ENCODE results near the gene ASCC3. TPM values are rescaled to one million over a fixed set of nuclear protein-coding genes. Genes with fewer than 3 reads are reported as not detected.

Gene ASCC3
- total RNA-seq, result 43.7 and 44.3 TPM in 2 replicates

DNA sequence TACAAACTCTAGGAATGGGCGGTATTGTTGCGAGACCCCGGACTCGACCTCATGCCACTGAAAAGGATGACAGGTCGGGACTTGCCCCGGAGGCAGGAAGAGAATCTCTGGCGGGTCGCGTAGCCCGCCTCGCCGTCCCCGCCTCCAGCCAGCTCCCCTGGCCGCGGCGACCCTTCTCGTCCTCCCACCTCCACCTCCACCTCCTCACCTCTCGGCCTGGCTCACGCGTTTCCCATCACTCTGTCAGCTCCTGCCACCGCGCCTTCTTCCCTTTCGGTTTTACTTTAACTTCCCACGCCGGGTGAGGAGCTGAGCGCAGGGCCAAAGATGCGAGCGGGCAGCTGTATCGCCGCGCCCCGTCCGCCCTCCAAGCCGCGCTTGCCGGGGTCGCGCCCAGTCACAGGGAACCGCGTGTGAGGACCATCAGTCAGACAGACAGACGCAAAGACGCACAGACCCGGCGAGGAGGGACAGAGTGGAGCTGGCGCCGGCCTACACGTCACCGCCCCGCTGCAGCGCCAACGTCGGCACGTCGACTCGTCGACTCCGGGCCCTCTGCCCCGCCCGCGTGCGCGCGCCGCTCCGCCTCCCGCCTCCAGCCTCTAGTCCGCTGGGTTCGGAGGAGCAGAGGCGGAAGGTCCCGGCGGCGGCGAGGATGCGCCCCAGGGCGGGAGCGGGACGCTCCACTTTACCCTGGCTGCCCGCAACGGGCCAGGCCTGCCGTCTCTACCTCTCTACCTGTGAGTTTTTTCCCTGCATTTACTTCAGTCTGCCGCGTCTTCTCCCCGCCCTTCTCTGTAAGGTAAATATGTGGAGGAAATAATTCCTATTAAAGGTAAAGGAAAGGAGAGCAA is at the start of gene ASCC3:
TSS of gene ASCC3 (minus strand) at position 477 of the 854 bp plus-strand sequence. CDS start 13,332 bp downstream, outside the sequence.

DNA sequence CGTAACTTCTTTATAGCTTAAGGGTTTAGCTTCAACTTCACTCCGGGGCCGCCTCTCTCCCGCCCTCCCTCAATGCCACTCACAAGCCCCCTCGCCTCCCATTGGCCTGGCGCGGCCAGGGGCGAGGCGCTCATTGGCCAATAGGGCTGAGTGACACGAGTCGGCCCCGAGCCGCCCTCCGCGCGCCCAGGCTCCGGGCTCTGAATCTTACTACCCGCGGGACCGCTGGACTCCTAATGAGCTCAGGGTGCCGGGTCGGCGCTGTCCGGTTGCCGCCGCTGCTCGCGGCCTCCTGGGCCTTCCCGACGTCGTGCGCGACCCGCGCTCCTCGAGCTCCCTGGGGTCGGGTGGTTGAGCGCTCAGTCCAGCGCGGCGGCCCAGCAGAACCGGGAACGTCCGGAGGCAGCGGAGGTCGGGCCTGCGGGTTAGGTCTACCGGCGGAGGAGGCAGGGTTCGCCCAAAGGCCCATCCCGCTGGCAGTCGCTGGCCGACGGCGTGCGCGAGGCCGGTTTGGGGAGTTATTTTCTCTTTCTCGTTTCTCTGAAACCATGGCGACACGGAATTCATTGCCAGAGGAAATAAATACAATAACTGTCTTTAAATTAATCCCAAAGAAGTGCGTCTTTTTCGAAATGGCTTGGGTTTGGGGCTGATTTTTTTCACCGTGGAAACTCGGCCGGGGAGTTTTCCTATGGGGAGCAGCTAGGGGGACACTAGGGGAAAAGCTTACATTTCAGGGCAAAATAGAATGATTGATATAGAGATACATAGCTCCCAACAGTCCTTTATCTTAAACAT is 416.0 kb downstream of the ASCC3 start, which contains the start of gene SIM1:
TSS of gene SIM1 (minus strand) at position 19 of the 798 bp plus-strand sequence. CDS start 1,453 bp downstream, outside the sequence.

Data from hair follicular keratinocyte (primary cell).